Hematopoietic multipotent progenitor cell (in vitro differentiated cells): ENCODE data around the gene SPG7. TPM values are rescaled to one million over a fixed set of nuclear protein-coding genes. Genes with fewer than 3 reads are reported as not detected.
"Not testable (repeated sequence)": the region's sequence is repeated elsewhere in the genome, so short reads cannot be mapped to it uniquely, and the experiment has no call there.

Experiments
- DNase-seq, 3 donors: peaks; one replicate each; pipeline ENCODE4 v3.0.0-alpha.2; 2011 to 2015; ENCODE audit warnings: low read depth in 2 of 3, low spot score in 2 of 3
- total RNA-seq: library from RNA; depleted of rRNA; stranded (reverse); fragments of >200 nt; gene quantifications from one replicate; pipeline ENCODE4 v1.2.3, GENCODE V29; 2012

The SPG7 gene
- total RNA-seq, 1 donor, result 132 TPM

GRCh38 chr16:89561142-89561883 is 53.1 kb downstream of the SPG7 start:
- no peak for DNase-seq

- DNase-seq, result no peak
These were observed 53.8 kb downstream of the SPG7 start for GRCh38 chr16:89561884-89562599.

GRCh38 chr16:89562939-89563338 is 54.7 kb downstream of the SPG7 start:
- no peak for DNase-seq

GRCh38 chr16:89563639-89564392 is 55.6 kb downstream of the SPG7 start:
- no peak for DNase-seq

GRCh38 chr16:89564476-89565255 is 56.5 kb downstream of the SPG7 start:
- DNase-seq, result no peak

GRCh38 chr16:89565256-89565505 is 57.0 kb downstream of the SPG7 start:
- DNase-seq, result no peak

- DNase-seq, result peak in 2 of 3 donors; percentile 29 to 57
These were observed 57.5 kb downstream of the SPG7 start for GRCh38 chr16:89565506-89566372.

GRCh38 chr16:89567656-89568594 is 59.7 kb downstream of the SPG7 start:
- no peak for DNase-seq

GRCh38 chr16:89569506-89570341 is 61.5 kb downstream of the SPG7 start:
- DNase-seq, result no peak

GRCh38 chr16:89570342-89570923 is 62.2 kb downstream of the SPG7 start:
- no peak for DNase-seq

- not testable (repeated sequence) for DNase-seq
These were observed 62.9 kb downstream of the SPG7 start for GRCh38 chr16:89570983-89571598.

- no peak for DNase-seq
These were observed 63.4 kb downstream of the SPG7 start for GRCh38 chr16:89571636-89572035.

GRCh38 chr16:89572073-89572484 is 63.9 kb downstream of the SPG7 start:
- peak in 2 of 3 donors; percentile 39 to 70 for DNase-seq

GRCh38 chr16:89572485-89573205 is 64.4 kb downstream of the SPG7 start:
- DNase-seq, result no peak

GRCh38 chr16:89573826-89574680 is 65.8 kb downstream of the SPG7 start:
- DNase-seq, result no peak
